Activated naive CD8-positive, alpha-beta T cell treated with anti-CD3 and anti-CD28 coated beads, Interleukin-2, amount 50 U/mL, for 24 hours (primary cell): Measurements from ENCODE around the gene SLC51A.

Experiments used
- ATAC-seq: fragments of 150-1000 bp; cut with Tn5 transposase; one replicate; pipeline ENCODE4 v1.10.0; 2021
- DNase-seq: peaks from one replicate; pipeline ENCODE4 v3.0.0; 2021
- H3K27ac Mint-ChIP-seq: one replicate; pipeline ENCODE4 v1.8.0; 2021; ENCODE audit warnings: mild to moderate bottlenecking, mixed read lengths
- H3K27me3 Mint-ChIP-seq: one replicate; pipeline ENCODE4 v1.8.0; 2021; ENCODE audit warnings: mixed read lengths
- H3K36me3 Mint-ChIP-seq: one replicate; pipeline ENCODE4 v1.8.0; 2021; ENCODE audit warnings: low read depth, mixed read lengths
- H3K4me1 Mint-ChIP-seq: one replicate; pipeline ENCODE4 v1.8.0; 2021; ENCODE audit warnings: mixed read lengths
- H3K4me3 Mint-ChIP-seq: one replicate; pipeline ENCODE4 v1.8.0; 2021; ENCODE audit warnings: mild to moderate bottlenecking, moderate library complexity, mixed read lengths
- H3K9me3 Mint-ChIP-seq: one replicate; pipeline ENCODE4 v1.8.0; 2021; ENCODE audit warnings: mixed read lengths

The SLC51A gene

GRCh38 chr3:196217307-196218154 is 1.2 kb downstream of the SLC51A start:
- Mint-ChIP-seq H3K36me3 (no peaks in the 10 kb centered on the region), H3K4me3 (no peak overlapping the region), H3K4me1 (peaks cover 19% of the 10 kb centered on the region), H3K9me3 (no peaks in the 10 kb centered on the region), H3K27ac (no peak overlapping the region), H3K27me3 (no peaks in the 10 kb centered on the region)
- DNase-seq, result no peak
- ATAC-seq, result no peak

- H3K27ac Mint-ChIP-seq, result no peak overlapping the region
- ATAC-seq, result no peak
- no peaks in the 10 kb centered on the region for H3K9me3 Mint-ChIP-seq
Measured at GRCh38 chr3:196218155-196218712, 1.9 kb downstream of the SLC51A start.

GRCh38 chr3:196219194-196219969 is 3.0 kb downstream of the SLC51A start:
- H3K36me3 Mint-ChIP-seq, result no peaks in the 10 kb centered on the region
- peaks cover 19% of the 10 kb centered on the region for H3K4me1 Mint-ChIP-seq
- DNase-seq (peak; percentile 62), ATAC-seq (peak; percentile 85)
- H3K27ac Mint-ChIP-seq, result peak overlapping the region; percentile 85
- H3K4me3 Mint-ChIP-seq, result peak overlapping the region; percentile 75
- H3K9me3 Mint-ChIP-seq, result no peaks in the 10 kb centered on the region
- no peaks in the 10 kb centered on the region for H3K27me3 Mint-ChIP-seq

More at GRCh38 chr3:196218155-196218712, 1.9 kb downstream of the SLC51A start:
- H3K27me3 Mint-ChIP-seq, result no peaks in the 10 kb centered on the region
- no peak for DNase-seq
- peaks cover 19% of the 10 kb centered on the region for H3K4me1 Mint-ChIP-seq
- H3K4me3 Mint-ChIP-seq, result no peak overlapping the region
- H3K36me3 Mint-ChIP-seq, result no peaks in the 10 kb centered on the region

DNA sequence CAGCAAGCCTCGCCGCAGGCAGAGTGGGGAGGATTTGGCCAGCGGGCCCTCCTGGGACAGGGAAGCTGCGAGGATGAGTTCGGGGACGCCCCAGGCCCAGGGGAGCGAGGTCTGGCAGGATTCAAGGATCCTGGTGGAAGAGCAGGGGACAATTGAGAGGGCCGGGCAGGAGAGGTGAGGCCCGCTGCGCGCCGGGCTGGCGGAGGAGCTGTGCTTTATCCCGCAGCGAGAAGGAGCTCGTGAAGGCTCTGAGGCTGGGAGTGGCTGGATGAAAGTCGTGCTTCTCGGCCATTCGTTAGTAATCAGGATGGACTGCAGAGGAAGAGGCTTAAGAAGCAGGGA is 3.6 kb downstream of the SLC51A start:
- no peak overlapping the region for H3K27ac Mint-ChIP-seq
- no peak overlapping the region for H3K4me3 Mint-ChIP-seq
- H3K36me3 Mint-ChIP-seq, result no peaks in the 10 kb centered on the region
- no peaks in the 10 kb centered on the region for H3K27me3 Mint-ChIP-seq
- DNase-seq (no peak), ATAC-seq (no peak)
- no peaks in the 10 kb centered on the region for H3K9me3 Mint-ChIP-seq
- H3K4me1 Mint-ChIP-seq, result peaks cover 19% of the 10 kb centered on the region

DNA sequence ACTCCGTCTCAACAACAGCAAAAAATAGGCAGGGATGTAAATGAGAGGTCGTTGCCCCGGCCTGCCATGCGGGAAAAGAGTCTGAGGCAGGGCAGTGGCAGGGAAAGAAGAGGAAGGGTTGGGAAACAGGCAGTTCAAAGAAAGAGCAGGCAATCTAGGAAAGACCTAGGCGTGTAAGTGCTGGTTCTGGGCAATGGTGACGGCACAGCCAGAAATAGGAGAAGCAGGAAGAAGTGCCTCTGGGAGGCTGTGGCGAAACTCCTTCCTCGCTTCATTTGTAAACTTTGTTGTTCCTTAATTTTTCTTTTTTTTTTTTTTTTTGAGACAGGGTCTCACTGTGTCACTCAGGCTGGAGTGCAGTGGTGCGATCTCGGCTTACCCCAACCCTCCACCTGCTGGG is 4.3 kb downstream of the SLC51A start:
- H3K27me3 Mint-ChIP-seq, result no peaks in the 10 kb centered on the region
- no peak for ATAC-seq
- no peak for DNase-seq
- H3K4me3 Mint-ChIP-seq, result no peak overlapping the region
- H3K27ac Mint-ChIP-seq, result no peak overlapping the region
- peaks cover 19% of the 10 kb centered on the region for H3K4me1 Mint-ChIP-seq
- H3K36me3 Mint-ChIP-seq, result no peaks in the 10 kb centered on the region
- H3K9me3 Mint-ChIP-seq, result no peaks in the 10 kb centered on the region

GRCh38 chr3:196220991-196221390 is 4.7 kb downstream of the SLC51A start:
- Mint-ChIP-seq H3K36me3 (no peaks in the 10 kb centered on the region), H3K4me1 (peaks cover 19% of the 10 kb centered on the region), H3K4me3 (no peak overlapping the region), H3K9me3 (no peaks in the 10 kb centered on the region), H3K27me3 (no peaks in the 10 kb centered on the region), H3K27ac (no peak overlapping the region)
- DNase-seq, result no peak
- ATAC-seq, result no peak

- ATAC-seq, result no peak
- no peak for DNase-seq
- Mint-ChIP-seq H3K36me3 (no peaks in the 10 kb centered on the region), H3K4me1 (peaks cover 19% of the 10 kb centered on the region), H3K27ac (no peak overlapping the region), H3K27me3 (no peaks in the 10 kb centered on the region), H3K4me3 (no peak overlapping the region), H3K9me3 (no peaks in the 10 kb centered on the region)
Measured at GRCh38 chr3:196222876-196223595, 6.7 kb downstream of the SLC51A start.

GRCh38 chr3:196225086-196225485 is 8.8 kb downstream of the SLC51A start:
- H3K27me3 Mint-ChIP-seq, result no peaks in the 10 kb centered on the region
- no peaks in the 10 kb centered on the region for H3K9me3 Mint-ChIP-seq
- DNase-seq (no peak), ATAC-seq (no peak)
- no peaks in the 10 kb centered on the region for H3K4me1 Mint-ChIP-seq
- no peak overlapping the region for H3K27ac Mint-ChIP-seq
- no peak overlapping the region for H3K4me3 Mint-ChIP-seq
- no peaks in the 10 kb centered on the region for H3K36me3 Mint-ChIP-seq

- no peak for ATAC-seq
- DNase-seq, result no peak
- H3K9me3 Mint-ChIP-seq, result no peaks in the 10 kb centered on the region
- no peak overlapping the region for H3K27ac Mint-ChIP-seq
- H3K4me1 Mint-ChIP-seq, result no peaks in the 10 kb centered on the region
- no peak overlapping the region for H3K4me3 Mint-ChIP-seq
- H3K27me3 Mint-ChIP-seq, result no peaks in the 10 kb centered on the region
- no peaks in the 10 kb centered on the region for H3K36me3 Mint-ChIP-seq
Measured at GRCh38 chr3:196225763-196226364, 9.5 kb downstream of the SLC51A start.

DNA sequence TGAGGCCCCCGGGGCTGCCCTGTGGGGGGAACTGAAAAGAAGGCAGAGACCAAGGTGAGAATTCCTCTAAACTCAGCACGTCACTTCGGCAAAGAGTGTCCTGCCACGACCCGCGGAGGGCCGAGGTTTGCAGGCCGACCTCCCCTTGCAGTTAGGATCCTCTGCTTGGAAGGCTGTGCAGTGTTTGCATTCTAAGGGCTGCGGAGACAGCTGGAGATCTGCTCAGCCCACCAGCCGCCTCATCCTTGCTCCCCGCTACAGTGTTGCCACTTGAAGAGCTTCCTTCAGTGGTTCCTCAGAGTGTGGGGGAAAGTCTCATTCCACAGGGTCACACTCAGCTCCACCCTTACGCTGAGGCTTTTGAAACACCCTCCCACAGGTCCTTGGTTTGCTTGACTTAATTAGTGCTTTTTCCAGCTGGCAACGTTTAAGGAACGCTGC is 10.8 kb downstream of the SLC51A start:
- ATAC-seq, result no peak
- Mint-ChIP-seq H3K9me3 (no peaks in the 10 kb centered on the region), H3K4me3 (no peak overlapping the region), H3K27ac (no peak overlapping the region), H3K27me3 (no peaks in the 10 kb centered on the region), H3K4me1 (peaks cover 3% of the 10 kb centered on the region), H3K36me3 (no peaks in the 10 kb centered on the region)
- no peak for DNase-seq

- DNase-seq, result no peak
- no peaks in the 10 kb centered on the region for H3K27me3 Mint-ChIP-seq
- no peaks in the 10 kb centered on the region for H3K9me3 Mint-ChIP-seq
- ATAC-seq, result no peak
- no peak overlapping the region for H3K4me3 Mint-ChIP-seq
- H3K27ac Mint-ChIP-seq, result no peak overlapping the region
- peaks cover 10% of the 10 kb centered on the region for H3K4me1 Mint-ChIP-seq
- H3K36me3 Mint-ChIP-seq, result no peaks in the 10 kb centered on the region
Measured at GRCh38 chr3:196227629-196228493, 11.5 kb downstream of the SLC51A start.

DNA sequence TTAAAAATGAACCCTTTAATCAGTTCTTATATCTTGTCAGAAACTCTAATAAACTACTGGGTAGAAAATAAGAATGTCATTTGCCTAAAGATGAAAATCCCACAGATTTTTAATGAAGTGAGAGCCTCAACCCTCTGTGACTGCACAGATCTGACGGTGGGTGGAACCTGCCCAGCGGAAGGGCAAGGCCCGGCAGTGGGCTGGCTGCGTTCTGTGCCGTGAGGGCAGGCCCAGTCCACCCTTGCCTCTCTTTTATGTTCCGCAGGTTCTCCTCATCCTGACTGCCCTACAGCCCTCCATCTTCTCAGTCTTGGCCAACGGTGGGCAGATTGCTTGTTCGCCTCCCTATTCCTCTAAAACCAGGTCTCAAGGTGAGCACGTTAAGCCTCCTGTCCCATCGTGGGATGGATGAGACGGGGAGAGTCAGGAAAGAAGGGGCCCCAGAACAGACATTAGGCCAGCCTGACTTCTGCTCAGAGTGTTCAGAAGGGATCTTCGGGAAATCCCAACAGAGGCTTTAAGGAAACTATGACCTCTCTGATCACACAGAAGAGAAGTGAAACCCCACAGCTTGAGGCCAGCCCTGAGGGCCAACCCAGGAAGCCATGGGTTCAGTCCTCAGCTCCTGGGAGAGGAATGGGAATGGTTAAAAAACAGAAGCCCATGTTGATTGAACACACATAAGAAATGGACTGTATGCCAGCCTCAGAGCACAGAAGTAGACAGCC is 16.0 kb downstream of the SLC51A start:
- no peak for DNase-seq
- no peaks in the 10 kb centered on the region for H3K9me3 Mint-ChIP-seq
- H3K36me3 Mint-ChIP-seq, result peaks cover 3% of the 10 kb centered on the region
- no peak overlapping the region for H3K4me3 Mint-ChIP-seq
- peak overlapping the region; percentile 20 for H3K27ac Mint-ChIP-seq
- H3K27me3 Mint-ChIP-seq, result no peaks in the 10 kb centered on the region
- peak; percentile 77 for ATAC-seq
- peaks cover 17% of the 10 kb centered on the region for H3K4me1 Mint-ChIP-seq

GRCh38 chr3:196232882-196233251 is 16.5 kb downstream of the SLC51A start:
- peak overlapping the region; percentile 20 for H3K27ac Mint-ChIP-seq

More at GRCh38 chr3:196232882-196233251, 16.5 kb downstream of the SLC51A start:
- no peaks in the 10 kb centered on the region for H3K27me3 Mint-ChIP-seq
- peaks cover 18% of the 10 kb centered on the region for H3K4me1 Mint-ChIP-seq
- H3K36me3 Mint-ChIP-seq, result peaks cover 5% of the 10 kb centered on the region
- no peaks in the 10 kb centered on the region for H3K9me3 Mint-ChIP-seq
- DNase-seq, result no peak
- H3K4me3 Mint-ChIP-seq, result no peak overlapping the region
- peak; percentile 39 for ATAC-seq
